GM19328 (cell line): Measurements from ENCODE around the gene SEMA4A.
"Not testable (repeated sequence)": the region's sequence is repeated elsewhere in the genome, so short reads cannot be mapped to it uniquely, and the experiment has no call there.

Experiments
- ATAC-seq: cut with Tn5 transposase; IDR thresholded peaks from one replicate; pipeline ENCODE4 v1.9.1; 2021; ENCODE audit warnings: mild to moderate bottlenecking, moderate library complexity; ENCODE audit not compliant: unreplicated experiment

The SEMA4A gene

DNA sequence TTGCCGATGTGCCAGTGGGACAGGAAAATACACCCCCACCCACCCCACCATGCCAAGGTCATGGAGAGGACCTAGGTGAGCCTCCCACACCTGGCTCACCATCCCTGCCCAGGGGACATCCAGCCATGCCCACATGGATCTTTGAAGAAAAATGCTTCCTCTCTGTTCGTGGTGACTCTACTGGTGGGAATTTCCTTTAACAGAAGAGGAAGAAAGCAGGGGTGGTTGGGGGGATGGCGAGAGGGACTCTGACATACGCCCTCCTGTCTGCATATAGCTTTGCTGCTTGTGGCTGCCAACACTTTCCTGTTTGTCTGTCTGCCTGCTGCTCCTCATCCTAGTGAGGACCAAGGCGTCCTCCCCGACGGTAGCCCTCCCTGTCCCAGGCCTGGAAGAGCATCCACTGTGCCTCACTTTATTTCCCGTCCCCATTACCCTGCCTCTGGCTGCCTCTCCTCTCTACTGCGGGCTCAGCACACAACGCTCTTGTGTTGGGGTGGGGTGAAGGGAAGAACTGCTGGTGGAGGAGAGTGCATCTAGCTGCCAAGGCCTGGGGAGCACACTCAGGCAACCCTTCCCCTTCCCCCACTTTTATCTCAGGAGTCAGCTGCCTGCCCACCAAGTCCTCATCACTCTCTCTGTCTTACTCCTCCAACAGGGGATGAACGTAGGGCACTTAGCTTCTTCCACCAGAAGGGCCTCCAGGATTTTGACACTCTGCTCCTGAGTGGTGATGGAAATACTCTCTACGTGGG lies 2.5 kb downstream of the SEMA4A start:
- ATAC-seq, result no peak

DNA sequence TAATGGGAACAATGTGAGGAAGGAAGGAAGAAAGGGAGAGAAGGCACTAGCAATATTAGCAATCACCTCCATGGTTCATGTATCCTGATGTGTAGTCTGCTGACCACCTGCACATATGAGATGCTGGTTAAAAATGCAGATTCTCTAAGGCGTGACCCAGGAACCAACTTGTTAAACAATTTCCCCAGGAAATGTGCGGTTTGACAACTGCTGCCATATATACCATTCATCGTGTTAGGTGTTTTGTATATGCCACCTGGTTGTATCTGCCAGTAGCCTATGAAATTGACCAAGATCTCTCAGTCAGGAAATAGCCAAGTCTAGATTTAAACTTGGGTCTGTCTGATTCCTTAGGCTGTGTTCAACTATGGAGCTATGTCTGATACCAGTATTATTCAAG lies 4.1 kb downstream of the SEMA4A start:
- no peak for ATAC-seq

DNA sequence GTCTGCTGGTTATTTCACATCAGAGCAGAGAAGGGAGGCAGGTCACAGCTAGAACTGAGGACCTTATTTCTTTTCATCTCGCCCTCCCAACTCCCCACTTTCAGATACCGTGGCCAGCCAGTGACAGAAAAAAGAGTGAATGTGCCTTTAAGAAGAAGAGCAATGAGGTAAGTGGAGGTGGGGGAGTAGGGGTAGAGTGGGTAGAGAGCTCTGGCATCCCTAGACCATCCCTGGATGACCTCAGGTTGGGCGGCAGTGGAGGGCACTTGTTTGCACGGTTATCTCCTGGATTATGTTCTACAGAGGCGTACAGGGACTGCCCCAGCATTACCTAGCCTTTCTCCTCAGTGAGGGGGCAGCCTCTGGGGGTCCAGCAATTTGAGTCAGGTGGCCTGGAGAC lies 4.6 kb downstream of the SEMA4A start:
- ATAC-seq, result no peak

DNA sequence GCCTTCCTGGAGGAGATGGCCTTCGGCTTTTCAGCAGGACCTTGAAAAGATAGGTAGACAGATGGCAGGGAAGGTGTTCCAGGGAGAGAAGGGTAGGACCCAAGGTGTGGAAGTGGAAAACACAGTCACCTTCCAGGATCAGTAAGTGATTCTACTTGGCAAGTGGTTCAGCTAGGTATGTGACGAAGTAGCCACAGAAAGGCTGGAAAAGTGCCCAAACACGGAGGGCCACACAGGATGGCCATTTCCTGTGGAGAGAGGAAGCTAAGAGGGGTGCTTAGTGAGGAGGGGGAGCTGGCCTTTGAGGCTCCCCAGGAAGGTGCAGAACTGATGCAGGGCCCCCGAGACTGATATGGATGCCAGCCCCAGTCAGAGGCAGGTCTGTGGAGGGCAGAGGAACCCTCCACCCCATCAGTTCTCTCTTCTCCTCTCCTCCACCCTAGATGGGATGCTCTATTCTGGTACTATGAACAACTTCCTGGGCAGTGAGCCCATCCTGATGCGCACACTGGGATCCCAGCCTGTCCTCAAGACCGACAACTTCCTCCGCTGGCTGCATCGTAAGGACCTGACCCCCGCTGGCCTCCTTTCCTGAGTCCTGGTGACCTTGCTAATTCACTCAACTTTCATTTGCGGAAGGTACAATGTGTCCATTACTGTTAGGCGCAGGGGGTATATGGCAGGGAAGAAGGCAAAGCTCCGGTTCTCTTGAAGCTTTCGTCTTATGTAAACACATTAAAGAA lies 6.8 kb downstream of the SEMA4A start:
- no peak for ATAC-seq

DNA sequence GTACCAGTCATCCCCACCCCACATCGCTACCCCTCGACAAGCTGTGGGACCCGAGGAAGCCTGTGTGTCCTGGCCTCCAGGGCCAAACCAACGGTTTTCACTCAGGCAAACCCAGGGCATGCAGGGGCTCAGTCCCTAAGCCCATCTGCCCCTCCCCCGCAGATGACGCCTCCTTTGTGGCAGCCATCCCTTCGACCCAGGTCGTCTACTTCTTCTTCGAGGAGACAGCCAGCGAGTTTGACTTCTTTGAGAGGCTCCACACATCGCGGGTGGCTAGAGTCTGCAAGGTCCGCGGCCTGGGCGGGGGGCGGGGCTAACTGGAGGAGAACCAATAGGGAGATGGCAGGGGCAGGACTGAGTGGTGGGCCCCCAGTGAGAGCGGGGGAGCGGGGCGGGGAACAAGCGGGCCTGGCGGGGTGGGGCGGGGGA lies 7.4 kb downstream of the SEMA4A start:
- no peak for ATAC-seq

DNA sequence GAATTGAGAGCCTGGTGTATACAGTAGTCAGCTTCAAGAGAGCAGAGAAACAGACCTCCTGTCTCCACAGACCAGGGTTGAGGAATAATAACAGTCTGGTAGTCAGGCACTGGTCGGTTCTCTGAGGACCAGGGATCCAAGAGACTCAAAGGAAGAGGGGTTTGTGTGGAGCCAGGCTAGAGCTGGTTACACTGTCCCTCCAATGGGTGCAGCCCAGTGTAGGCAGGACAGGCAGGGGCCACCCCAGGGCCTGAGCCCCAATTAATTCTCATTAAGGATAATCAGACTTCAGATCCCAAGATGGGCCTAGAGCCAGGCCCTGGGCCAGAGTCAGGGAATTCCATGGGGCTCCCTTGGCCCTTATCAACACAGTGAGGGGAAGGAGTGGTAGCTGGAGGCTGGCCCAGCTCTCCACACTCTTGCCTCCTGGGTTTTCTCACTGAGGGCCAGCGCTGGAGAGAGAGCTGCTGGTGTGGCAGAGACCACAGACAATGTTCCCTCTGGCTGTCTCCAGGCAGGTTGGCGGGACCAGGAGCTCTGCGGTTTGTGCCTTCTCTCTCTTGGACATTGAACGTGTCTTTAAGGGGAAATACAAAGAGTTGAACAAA lies 9.1 kb downstream of the SEMA4A start:
- no peak for ATAC-seq

DNA sequence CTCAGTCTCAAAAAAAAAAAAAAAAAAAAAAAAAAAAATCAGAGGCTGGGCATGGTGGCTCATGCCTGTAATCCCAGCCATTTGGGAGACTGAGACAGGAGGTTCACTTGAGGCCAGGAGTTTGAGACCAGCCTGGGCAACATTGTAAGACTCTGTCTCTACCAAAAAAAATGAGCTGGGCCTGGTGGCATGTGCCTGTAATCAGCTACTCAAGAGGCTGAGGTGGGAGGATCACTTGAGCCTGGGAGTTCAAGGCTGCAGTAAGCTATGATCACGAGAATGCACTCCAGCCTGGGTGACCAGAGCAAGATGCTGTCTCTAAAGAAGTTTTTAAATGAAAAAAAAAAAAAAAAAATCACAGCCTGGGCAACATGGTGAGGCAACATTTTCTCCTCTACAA lies 10.3 kb downstream of the SEMA4A start:
- ATAC-seq, result no peak

DNA sequence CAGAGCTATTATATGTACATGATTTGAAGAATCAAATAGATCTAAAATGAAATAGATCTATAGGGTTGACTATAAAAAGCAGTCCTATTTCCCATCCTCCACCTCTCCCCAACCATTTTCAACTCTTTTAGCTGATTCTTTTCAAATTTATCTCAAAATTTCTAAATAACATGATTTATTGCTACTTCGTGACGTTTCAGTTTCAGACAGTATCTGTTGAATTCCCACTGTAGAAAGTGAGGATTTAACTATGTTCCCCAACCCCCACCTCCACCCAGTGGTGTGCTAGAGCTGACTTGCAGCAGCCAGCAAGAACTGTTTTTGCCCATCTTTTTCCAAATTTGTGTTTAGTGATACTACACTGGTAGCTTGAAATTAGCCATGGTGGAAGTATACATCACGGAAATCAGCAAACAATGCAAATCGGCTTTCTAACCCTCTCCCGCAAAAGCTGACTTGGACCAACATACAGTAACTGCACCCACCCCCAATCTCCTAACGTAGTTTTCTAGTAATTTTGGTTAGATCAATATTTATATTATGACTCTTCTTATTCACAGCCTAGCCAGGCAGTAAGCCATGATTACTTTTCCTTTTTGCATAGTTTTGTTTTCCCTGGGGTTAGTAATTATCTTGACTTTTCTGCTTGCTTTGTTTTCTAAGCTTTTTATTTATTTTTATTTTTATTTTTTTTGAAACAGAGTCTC lies 10.9 kb downstream of the SEMA4A start:
- ATAC-seq, result no peak

DNA sequence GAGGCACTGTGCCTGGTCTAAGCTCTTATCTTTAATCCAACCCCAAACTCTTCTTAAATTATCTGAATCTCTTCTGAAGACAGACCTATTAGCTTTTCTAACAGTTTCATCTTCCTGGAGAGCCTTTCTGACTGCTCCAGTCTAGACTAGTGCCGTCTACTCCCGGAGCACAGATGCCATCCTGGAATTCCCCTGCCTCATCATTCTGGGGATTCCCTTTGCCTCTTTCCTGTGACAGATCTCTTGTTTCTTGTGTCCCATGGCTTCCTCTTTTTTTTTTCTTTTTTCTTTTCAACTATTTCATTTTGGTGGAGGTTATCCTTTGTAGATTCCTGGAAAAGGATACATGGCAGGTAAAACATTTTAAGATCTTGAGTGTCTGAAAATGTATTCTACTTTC lies 11.7 kb downstream of the SEMA4A start:
- no peak for ATAC-seq

DNA sequence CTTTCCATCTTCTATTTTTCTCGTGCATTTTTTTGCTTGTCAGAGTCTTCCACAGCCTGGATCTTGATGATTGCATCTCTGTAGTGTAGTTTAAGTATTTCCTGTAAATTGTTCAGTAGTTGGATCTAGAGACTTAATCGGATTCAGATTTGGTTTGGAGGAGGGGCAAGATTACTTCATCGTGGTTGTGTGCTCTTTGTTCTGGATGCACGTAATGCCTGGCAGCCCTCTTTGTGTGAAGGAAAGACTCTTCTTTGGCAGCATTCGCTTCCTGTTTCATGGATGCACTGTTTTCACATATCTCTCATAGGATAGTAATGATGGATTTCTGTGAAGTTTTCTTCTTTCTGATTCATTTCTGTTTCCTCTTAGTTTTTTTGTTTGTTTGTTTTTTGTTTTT lies 14.2 kb downstream of the SEMA4A start:
- no peak for ATAC-seq

DNA sequence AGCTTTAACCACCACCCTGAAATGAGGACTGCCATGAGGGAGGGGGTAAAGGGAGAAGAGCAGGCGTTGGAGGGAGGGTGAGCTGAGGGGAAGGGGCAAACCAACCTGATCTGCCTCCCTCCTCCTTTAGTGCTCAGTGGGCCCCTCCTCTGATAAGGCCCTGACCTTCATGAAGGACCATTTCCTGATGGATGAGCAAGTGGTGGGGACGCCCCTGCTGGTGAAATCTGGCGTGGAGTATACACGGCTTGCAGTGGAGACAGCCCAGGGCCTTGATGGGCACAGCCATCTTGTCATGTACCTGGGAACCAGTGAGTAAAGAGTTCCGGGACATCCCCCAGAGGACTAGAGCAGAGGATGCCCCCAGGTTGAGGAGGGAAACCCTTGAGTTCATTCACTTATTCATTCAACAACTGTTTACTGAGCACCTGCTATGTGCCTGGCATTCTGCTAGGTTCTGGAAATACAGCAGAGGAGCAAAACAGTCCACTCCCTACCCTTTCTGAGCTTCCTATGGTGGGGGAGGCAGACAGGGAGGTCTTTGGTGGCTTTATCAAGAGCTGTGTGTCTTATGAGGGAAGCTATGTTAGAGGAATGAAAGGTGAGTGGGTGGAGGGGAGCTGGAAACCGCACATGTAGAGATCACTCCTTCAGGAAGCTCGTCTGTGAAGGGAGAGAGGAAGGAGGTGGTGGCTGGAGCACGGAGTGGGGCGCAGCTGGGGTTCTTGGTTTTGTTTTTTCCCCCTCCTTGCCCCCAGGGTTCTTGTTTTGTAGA lies 19.5 kb downstream of the SEMA4A start:
- ATAC-seq, result no peak

DNA sequence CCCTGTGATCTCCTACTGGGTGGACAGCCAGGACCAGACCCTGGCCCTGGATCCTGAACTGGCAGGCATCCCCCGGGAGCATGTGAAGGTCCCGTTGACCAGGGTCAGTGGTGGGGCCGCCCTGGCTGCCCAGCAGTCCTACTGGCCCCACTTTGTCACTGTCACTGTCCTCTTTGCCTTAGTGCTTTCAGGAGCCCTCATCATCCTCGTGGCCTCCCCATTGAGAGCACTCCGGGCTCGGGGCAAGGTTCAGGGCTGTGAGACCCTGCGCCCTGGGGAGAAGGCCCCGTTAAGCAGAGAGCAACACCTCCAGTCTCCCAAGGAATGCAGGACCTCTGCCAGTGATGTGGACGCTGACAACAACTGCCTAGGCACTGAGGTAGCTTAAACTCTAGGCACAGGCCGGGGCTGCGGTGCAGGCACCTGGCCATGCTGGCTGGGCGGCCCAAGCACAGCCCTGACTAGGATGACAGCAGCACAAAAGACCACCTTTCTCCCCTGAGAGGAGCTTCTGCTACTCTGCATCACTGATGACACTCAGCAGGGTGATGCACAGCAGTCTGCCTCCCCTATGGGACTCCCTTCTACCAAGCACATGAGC lies 23.3 kb downstream of the SEMA4A start:
- no peak for ATAC-seq

DNA sequence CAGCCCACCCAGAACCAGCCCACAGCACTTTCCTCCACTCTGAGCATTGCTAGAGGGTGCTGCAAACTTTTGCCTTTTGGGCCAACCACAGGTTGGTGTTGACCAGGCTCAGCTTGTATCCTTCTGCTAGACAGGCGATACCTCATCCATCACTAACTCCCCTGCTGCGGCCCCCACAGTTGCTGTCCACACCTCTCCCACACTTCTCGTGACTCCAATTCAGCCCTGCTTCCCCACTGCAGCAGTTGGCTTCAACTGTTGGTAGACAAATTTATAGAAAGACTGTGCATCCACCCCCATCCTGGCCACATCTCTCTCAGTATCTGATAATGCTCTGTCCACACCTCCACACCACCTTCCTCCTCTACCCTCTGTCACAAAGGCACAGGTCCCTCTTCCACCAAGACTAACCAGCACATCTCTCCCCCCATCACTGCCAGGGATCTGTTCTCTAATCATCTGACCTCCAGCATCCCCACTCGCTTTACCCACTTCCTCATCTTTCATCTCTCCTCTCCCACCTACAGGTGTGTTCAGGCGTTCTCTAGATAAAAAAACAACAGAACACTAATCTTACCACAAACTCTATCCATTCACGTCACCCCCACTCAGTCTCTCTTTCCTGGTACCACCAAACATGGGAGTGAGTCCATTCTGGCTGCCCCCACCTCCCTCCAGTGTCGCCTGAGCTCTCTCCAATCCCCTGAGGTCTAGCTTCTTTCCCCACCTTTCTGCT lies 24.7 kb downstream of the SEMA4A start:
- ATAC-seq, result no peak

DNA sequence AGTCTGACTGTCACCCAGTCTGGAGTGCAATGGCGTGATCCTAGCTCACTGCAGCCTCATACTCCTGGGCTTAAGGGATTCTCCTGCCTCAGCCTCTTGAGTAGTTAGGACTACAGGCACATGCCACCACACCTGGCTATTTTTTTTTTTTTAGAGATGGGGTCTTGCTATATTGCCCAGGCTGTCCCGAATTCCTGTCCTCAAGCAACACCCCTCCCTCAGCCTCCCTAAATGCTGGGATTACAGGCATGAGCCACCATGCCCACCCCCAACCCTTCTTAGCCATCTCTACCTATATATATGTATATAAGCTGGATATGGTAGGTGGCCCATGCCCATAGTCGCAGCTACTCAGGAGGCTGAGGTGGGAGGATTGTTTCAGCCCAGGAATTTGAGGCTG lies 27.1 kb downstream of the SEMA4A start:
- no peak for ATAC-seq

DNA sequence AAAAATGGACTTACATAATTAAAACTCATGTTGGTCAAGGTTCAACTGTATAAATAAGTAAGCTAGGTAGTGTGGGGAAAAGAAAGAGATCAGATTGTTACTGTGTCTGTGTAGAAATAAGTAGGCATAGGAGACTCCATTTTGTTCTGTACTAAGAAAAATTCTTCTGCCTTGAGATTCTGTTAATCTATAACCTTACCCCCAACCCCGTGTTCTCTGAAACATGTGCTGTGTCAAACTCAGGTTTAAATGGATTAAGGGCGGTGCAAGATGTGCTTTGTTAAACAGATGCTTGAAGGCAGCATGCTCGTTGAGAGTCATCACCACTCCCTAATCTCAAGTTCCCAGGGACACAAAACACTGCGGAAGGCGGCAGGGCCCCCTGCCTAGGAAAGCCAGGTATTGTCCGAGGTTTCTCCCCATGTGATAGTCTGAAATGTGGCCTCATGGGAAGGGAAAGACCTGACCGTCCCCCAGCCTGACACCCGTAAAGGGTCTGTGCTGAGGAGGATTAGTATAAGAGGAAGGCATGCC lies 28.1 kb downstream of the SEMA4A start:
- ATAC-seq, result not testable (repeated sequence)

DNA sequence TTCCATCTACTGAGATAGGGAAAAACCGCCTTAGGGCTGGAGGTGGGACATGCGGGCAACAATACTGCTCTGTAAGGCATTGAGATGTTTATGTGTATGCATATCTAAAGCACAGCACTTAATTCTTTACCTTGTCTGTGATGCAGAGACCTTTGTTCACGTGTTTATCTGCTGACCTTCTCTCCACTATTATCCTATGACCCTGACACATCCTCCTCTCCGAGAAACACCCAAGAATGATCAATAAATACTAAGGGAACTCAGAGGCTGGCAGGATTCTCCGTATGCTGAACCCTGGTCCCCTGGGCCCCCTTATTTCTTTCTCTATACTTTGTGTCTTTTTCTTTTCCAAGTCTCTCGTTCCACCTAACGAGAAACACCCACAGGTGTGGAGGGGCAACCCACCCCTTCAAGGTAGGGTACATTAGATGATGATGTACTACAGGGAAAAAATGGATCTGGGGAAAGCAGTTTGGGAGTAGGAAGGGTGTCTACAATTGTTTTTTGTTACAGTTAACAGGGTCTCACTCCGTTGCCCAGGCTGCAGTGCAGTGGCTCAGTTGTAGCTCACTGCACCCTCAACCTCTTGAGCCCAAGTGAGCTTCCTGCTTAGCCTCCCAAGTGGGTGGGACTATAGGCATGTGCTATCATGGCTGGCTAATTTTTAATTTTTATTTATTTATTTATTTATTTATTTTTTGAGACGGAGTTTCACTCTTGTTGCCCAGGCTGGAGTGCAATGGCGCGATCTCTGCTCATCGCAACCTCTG lies 28.8 kb downstream of the SEMA4A start:
- ATAC-seq, result not testable (repeated sequence)

DNA sequence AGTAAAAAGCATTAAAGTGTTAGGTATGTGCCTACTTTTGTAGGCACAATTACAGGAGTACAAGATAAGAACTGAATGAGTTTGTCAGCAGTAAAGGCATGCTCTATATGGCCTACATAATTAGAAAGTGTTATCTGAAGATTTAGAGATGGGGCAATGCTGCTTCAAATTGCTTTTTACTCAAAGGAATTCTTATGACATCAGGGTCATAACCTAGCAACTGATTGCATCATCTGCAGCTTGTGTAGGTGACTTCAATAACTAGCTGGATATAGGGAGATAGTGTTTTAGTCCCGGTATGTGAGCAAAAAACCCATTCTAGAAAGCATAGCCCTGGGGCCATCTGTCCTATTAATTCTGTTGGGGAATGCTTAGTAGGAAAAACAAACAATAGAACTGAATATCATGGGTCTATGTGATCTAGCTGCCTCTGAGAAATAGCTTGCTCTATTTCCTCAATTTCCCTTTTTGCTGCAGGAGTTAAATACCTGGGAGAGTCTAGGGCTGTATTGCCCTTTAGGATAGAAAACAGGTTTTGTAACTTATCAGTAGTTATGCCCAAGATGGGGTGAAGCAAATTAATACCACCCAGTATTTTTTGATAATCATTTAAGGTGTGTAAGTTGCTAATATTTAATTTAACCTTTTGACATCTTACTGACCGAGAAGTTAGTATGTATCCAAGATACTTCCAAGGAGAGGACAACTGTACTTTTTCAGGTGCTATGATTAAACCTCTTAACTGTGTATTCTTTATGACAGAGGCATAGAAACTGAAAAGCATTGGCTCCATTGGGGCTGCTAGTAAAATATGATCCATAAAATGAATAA lies 33.2 kb downstream of the SEMA4A start:
- ATAC-seq, result not testable (repeated sequence)

DNA sequence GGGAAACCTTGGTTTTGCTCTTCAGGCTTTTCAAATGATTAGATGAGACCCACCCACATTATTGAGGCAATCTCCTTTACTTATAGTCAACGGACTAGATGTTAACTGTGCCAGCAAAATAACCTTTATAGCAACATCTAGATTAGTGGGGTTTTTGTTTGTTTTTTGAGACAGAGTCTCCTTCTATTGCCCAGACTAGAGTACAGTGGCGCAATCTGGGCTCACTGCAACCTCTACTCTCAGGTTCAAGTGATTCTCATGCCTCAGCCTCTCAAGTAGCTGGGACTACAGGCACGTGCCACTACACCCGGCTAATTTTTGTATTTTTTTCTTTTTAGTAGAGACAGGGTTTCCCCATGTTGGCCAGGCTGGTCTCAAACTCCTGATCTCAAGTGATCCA lies 36.9 kb downstream of the SEMA4A start:
- ATAC-seq, result not testable (repeated sequence)
